Gastrocnemius medialis (tissue), 4 donors: Measurements from ENCODE around the gene RASGEF1B.

Experiments used
- CTCF ChIP-seq, 5 experiments: fragments of 450-650 bp in 3 of 5; fragments of 200-600 bp in 2 of 5; sonication (generic) in 2 of 5; IDR thresholded peaks in 4 of 5; conservative IDR thresholded peaks in 1 of 5; 1 replicate in 4 of 5; 2 replicates in 1 of 5; pipeline ENCODE4 v1.5.1; 2016 to 2019; ENCODE audit warnings: antibody characterized with exemption in 5 of 5, mild to moderate bottlenecking in 3 of 5, moderate library complexity in 3 of 5
- POLR2A ChIP-seq, 2 donors: fragments of 450-650 bp; IDR thresholded peaks; one replicate each; pipeline ENCODE4 v1.6.1; 2017; ENCODE audit warnings: antibody characterized with exemption in 2 of 2, mild to moderate bottlenecking in 2 of 2, moderate library complexity in 2 of 2

- TF ChIP-seq CTCF (IDR thresholded peaks at IDR 0.05 in 4 of 5, conservative IDR thresholded peaks at IDR 0.05 in 1 of 5) (no peak), POLR2A (IDR thresholded peaks at IDR 0.05) (no peak)
Observed at GRCh38 chr4:81449015-81449414, 22.7 kb downstream of the RASGEF1B start.
